GM19023 (cell line): Measurements from ENCODE around the gene BIRC7.

Experiments used
- ATAC-seq: cut with Tn5 transposase; IDR thresholded peaks from one replicate; pipeline ENCODE4 v1.9.1; 2021; ENCODE audit warnings: mild to moderate bottlenecking, moderate library complexity; ENCODE audit not compliant: unreplicated experiment

The BIRC7 gene

GRCh38 chr20:63235399-63235983 is at the start of gene BIRC7:
Gene BIRC7, plus strand, starts transcription at chr20:63235905. Its CDS starts 192 bp downstream, at chr20:63236097.
- no peak for ATAC-seq

GRCh38 chr20:63186084-63186483 is 49.6 kb upstream of the BIRC7 start:
- no peak for ATAC-seq

GRCh38 chr20:63186528-63187316 is 49.0 kb upstream of the BIRC7 start:
- ATAC-seq: no peak

- ATAC-seq: no peak
Measured at GRCh38 chr20:63187338-63188158, 48.2 kb upstream of the BIRC7 start.

- no peak for ATAC-seq
Measured at GRCh38 chr20:63188159-63188442, 47.6 kb upstream of the BIRC7 start.

GRCh38 chr20:63188641-63189321 is 46.9 kb upstream of the BIRC7 start:
- ATAC-seq: no peak

GRCh38 chr20:63189322-63189642 is 46.4 kb upstream of the BIRC7 start:
- ATAC-seq: no peak

- ATAC-seq: no peak
Measured at GRCh38 chr20:63189846-63190559, 45.7 kb upstream of the BIRC7 start.

- no peak for ATAC-seq
Measured at GRCh38 chr20:63190828-63191227, 44.9 kb upstream of the BIRC7 start.

GRCh38 chr20:63191400-63191799 is 44.3 kb upstream of the BIRC7 start:
- ATAC-seq: no peak

GRCh38 chr20:63192721-63193120 is 43.0 kb upstream of the BIRC7 start:
- ATAC-seq: no peak

GRCh38 chr20:63194007-63194796 is 41.5 kb upstream of the BIRC7 start:
- no peak for ATAC-seq

- no peak for ATAC-seq
Measured at GRCh38 chr20:63194797-63195173, 40.9 kb upstream of the BIRC7 start.

GRCh38 chr20:63196768-63197470 is 38.8 kb upstream of the BIRC7 start:
- ATAC-seq: no peak

- no peak for ATAC-seq
Measured at GRCh38 chr20:63198606-63199005, 37.1 kb upstream of the BIRC7 start.

GRCh38 chr20:63202021-63202420 is 33.7 kb upstream of the BIRC7 start:
- no peak for ATAC-seq

GRCh38 chr20:63202811-63203526 is 32.7 kb upstream of the BIRC7 start:
- no peak for ATAC-seq

- no peak for ATAC-seq
Measured at GRCh38 chr20:63204362-63204761, 31.3 kb upstream of the BIRC7 start.

- ATAC-seq: no peak
Measured at GRCh38 chr20:63205896-63206295, 29.8 kb upstream of the BIRC7 start.
